Activated naive CD4-positive, alpha-beta T cell treated with anti-CD3 and anti-CD28 coated beads, Interleukin-2, amount 50 U/mL, for 24 hours (primary cell): ENCODE measurements around the gene CCDC73.
"Not testable (repeated sequence)": the region's sequence is repeated elsewhere in the genome, so short reads cannot be mapped to it uniquely, and the experiment has no call there.

Experiments
- H3K27ac Mint-ChIP-seq: one replicate; pipeline ENCODE4 v1.8.0; 2021; ENCODE audit warnings: mild to moderate bottlenecking, mixed read lengths
- H3K27me3 Mint-ChIP-seq: one replicate; pipeline ENCODE4 v1.8.0; 2021; ENCODE audit warnings: mixed read lengths
- H3K36me3 Mint-ChIP-seq: one replicate; pipeline ENCODE4 v1.8.0; 2021; ENCODE audit warnings: mixed read lengths
- H3K4me1 Mint-ChIP-seq: one replicate; pipeline ENCODE4 v1.8.0; 2021; ENCODE audit warnings: mixed read lengths
- H3K4me3 Mint-ChIP-seq: one replicate; pipeline ENCODE4 v1.8.0; 2021; ENCODE audit warnings: mild to moderate bottlenecking, mixed read lengths
- H3K9me3 Mint-ChIP-seq: one replicate; pipeline ENCODE4 v1.8.0; 2021; ENCODE audit warnings: mixed read lengths

The CCDC73 gene

GRCh38 chr11:32794439-32794838, at the start of gene CCDC73:
Gene CCDC73 (minus strand): TSS chr11:32794662. CDS start chr11:32760243, 34,419 bp downstream.
- Mint-ChIP-seq H3K36me3 (no peaks in the 10 kb centered on the region), H3K4me3 (no peak within 1 kb of the TSS), H3K4me1 (peaks cover 8% of the 10 kb centered on the region), H3K27me3 (no peaks in the 10 kb centered on the region), H3K27ac (no peak within 1 kb of the TSS), H3K9me3 (no peaks in the 10 kb centered on the region)

- Mint-ChIP-seq H3K36me3 (no peaks in the 10 kb centered on the region), H3K27me3 (peaks cover 14% of the 10 kb centered on the region), H3K27ac (no peak overlapping the region), H3K4me1 (no peaks in the 10 kb centered on the region), H3K9me3 (no peaks in the 10 kb centered on the region), H3K4me3 (no peak overlapping the region)
Measured at GRCh38 chr11:32843544-32843943, 49.1 kb upstream of the CCDC73 start.

- Mint-ChIP-seq H3K4me1 (no peaks in the 10 kb centered on the region), H3K36me3 (no peaks in the 10 kb centered on the region), H3K9me3 (no peaks in the 10 kb centered on the region), H3K4me3 (no peak overlapping the region), H3K27ac (no peak overlapping the region), H3K27me3 (peaks cover 7% of the 10 kb centered on the region)
Measured at GRCh38 chr11:32840587-32840986, 46.1 kb upstream of the CCDC73 start.

GRCh38 chr11:32839308-32839707, 44.8 kb upstream of the CCDC73 start:
- Mint-ChIP-seq H3K4me3 (no peak overlapping the region), H3K27ac (no peak overlapping the region), H3K4me1 (no peaks in the 10 kb centered on the region)

GRCh38 chr11:32838505-32839274, 44.2 kb upstream of the CCDC73 start:
- Mint-ChIP-seq H3K36me3 (no peaks in the 10 kb centered on the region), H3K4me3 (no peak overlapping the region), H3K9me3 (no peaks in the 10 kb centered on the region), H3K27ac (peak overlapping the region; percentile 21), H3K27me3 (peaks cover 7% of the 10 kb centered on the region), H3K4me1 (no peaks in the 10 kb centered on the region)

More at GRCh38 chr11:32839308-32839707, 44.8 kb upstream of the CCDC73 start:
- Mint-ChIP-seq H3K27me3 (peaks cover 7% of the 10 kb centered on the region), H3K36me3 (no peaks in the 10 kb centered on the region), H3K9me3 (no peaks in the 10 kb centered on the region)

- H3K36me3 Mint-ChIP-seq = no peaks in the 10 kb centered on the region
- H3K27ac Mint-ChIP-seq = no peak overlapping the region
- no peaks in the 10 kb centered on the region for H3K9me3 Mint-ChIP-seq
Measured at GRCh38 chr11:32836946-32837345, 42.5 kb upstream of the CCDC73 start.

GRCh38 chr11:32833921-32834320, 39.5 kb upstream of the CCDC73 start:
- Mint-ChIP-seq H3K36me3 (no peaks in the 10 kb centered on the region), H3K4me1 (peaks cover 6% of the 10 kb centered on the region), H3K27me3 (peaks cover 24% of the 10 kb centered on the region), H3K4me3 (no peak overlapping the region), H3K9me3 (no peaks in the 10 kb centered on the region), H3K27ac (no peak overlapping the region)

More at GRCh38 chr11:32836946-32837345, 42.5 kb upstream of the CCDC73 start:
- Mint-ChIP-seq H3K27me3 (peaks cover 13% of the 10 kb centered on the region), H3K4me3 (no peak overlapping the region), H3K4me1 (no peaks in the 10 kb centered on the region)

- H3K27ac Mint-ChIP-seq = no peak overlapping the region
- H3K27me3 Mint-ChIP-seq = peaks cover 24% of the 10 kb centered on the region
- peaks cover 11% of the 10 kb centered on the region for H3K4me1 Mint-ChIP-seq
- H3K36me3 Mint-ChIP-seq = no peaks in the 10 kb centered on the region
- peak overlapping the region; percentile 71 for H3K4me3 Mint-ChIP-seq
- H3K9me3 Mint-ChIP-seq = no peaks in the 10 kb centered on the region
Measured at GRCh38 chr11:32831221-32831620, 36.8 kb upstream of the CCDC73 start.

GRCh38 chr11:32830796-32831195, 36.3 kb upstream of the CCDC73 start:
- H3K4me1 Mint-ChIP-seq = peaks cover 11% of the 10 kb centered on the region
- no peak overlapping the region for H3K27ac Mint-ChIP-seq
- peak overlapping the region; percentile 71 for H3K4me3 Mint-ChIP-seq
- H3K9me3 Mint-ChIP-seq = no peaks in the 10 kb centered on the region
- H3K27me3 Mint-ChIP-seq = peaks cover 24% of the 10 kb centered on the region
- H3K36me3 Mint-ChIP-seq = no peaks in the 10 kb centered on the region

- Mint-ChIP-seq H3K9me3 (no peaks in the 10 kb centered on the region), H3K4me1 (peaks cover 11% of the 10 kb centered on the region), H3K4me3 (peak overlapping the region; percentile 71), H3K27me3 (peaks cover 24% of the 10 kb centered on the region), H3K36me3 (no peaks in the 10 kb centered on the region), H3K27ac (no peak overlapping the region)
Measured at GRCh38 chr11:32830413-32830738, 35.9 kb upstream of the CCDC73 start.

- H3K36me3 Mint-ChIP-seq = no peaks in the 10 kb centered on the region
- H3K4me1 Mint-ChIP-seq = peaks cover 11% of the 10 kb centered on the region
- H3K27ac Mint-ChIP-seq = peak within 1 kb of the TSS; percentile 70
- H3K9me3 Mint-ChIP-seq = no peaks in the 10 kb centered on the region
- H3K4me3 Mint-ChIP-seq = peak within 1 kb of the TSS; percentile 88
- peaks cover 24% of the 10 kb centered on the region for H3K27me3 Mint-ChIP-seq
Measured at GRCh38 chr11:32829680-32830412, 35.4 kb upstream of the CCDC73 start, which contains the start of gene PRRG4. Gene PRRG4 (plus strand): TSS chr11:32829927. CDS start chr11:32830530, 603 bp downstream.

GRCh38 chr11:32829157-32829679, 34.8 kb upstream of the CCDC73 start:
- H3K4me1 Mint-ChIP-seq = peaks cover 11% of the 10 kb centered on the region
- peak overlapping the region; percentile 88 for H3K4me3 Mint-ChIP-seq
- H3K36me3 Mint-ChIP-seq = no peaks in the 10 kb centered on the region
- H3K27ac Mint-ChIP-seq = peak overlapping the region; percentile 70
- peaks cover 24% of the 10 kb centered on the region for H3K27me3 Mint-ChIP-seq
- no peaks in the 10 kb centered on the region for H3K9me3 Mint-ChIP-seq

GRCh38 chr11:32827276-32827675, 32.8 kb upstream of the CCDC73 start:
- Mint-ChIP-seq H3K27me3 (peaks cover 23% of the 10 kb centered on the region), H3K4me3 (no peak overlapping the region), H3K9me3 (no peaks in the 10 kb centered on the region), H3K36me3 (no peaks in the 10 kb centered on the region), H3K4me1 (peaks cover 14% of the 10 kb centered on the region), H3K27ac (no peak overlapping the region)

GRCh38 chr11:32826113-32826512, 31.7 kb upstream of the CCDC73 start:
- Mint-ChIP-seq H3K9me3 (no peaks in the 10 kb centered on the region), H3K27me3 (peaks cover 14% of the 10 kb centered on the region), H3K4me1 (peaks cover 23% of the 10 kb centered on the region), H3K36me3 (no peaks in the 10 kb centered on the region), H3K27ac (no peak overlapping the region), H3K4me3 (no peak overlapping the region)

- not testable (repeated sequence) for H3K4me3 Mint-ChIP-seq, H3K27ac Mint-ChIP-seq, H3K9me3 Mint-ChIP-seq, H3K36me3 Mint-ChIP-seq, H3K27me3 Mint-ChIP-seq
- H3K4me1 Mint-ChIP-seq = peaks cover 13% of the 10 kb centered on the region
Measured at GRCh38 chr11:32823617-32824016, 29.2 kb upstream of the CCDC73 start.
